GM12878 (cell line): ENCODE data around the gene ELL. TPM values are rescaled to one million over a fixed set of nuclear protein-coding genes. Genes with fewer than 3 reads are reported as not detected.

Source experiments
- ATF7 ChIP-seq: fragments of 450-650 bp; IDR thresholded peaks from 2 replicates; pipeline ENCODE4 v1.6.1; 2016; ENCODE audit warnings: low read depth, mild to moderate bottlenecking
- CBX3 ChIP-seq: fragments of 200-600 bp; sonication (generic); IDR thresholded peaks from 2 replicates; pipeline ENCODE4 v1.6.1; 2016; ENCODE audit warnings: low read depth, borderline replicate concordance
- FOXK2 ChIP-seq: fragments of 450-650 bp; IDR thresholded peaks from 2 replicates; pipeline ENCODE4 v1.6.1; 2017; ENCODE audit warnings: mild to moderate bottlenecking, moderate library complexity
- GABPA ChIP-seq: IDR thresholded peaks from 2 replicates; pipeline ENCODE4 v1.6.1; 2014; ENCODE audit warnings: antibody characterized with exemption, low read depth, mild to moderate bottlenecking, inconsistent platforms
- IKZF1 ChIP-seq: fragments of 450-650 bp; conservative IDR thresholded peaks from 2 replicates; pipeline ENCODE4 v1.6.1; 2017; ENCODE audit warnings: antibody characterized with exemption, mild to moderate bottlenecking
- KLF5 ChIP-seq: fragments of 450-650 bp; IDR thresholded peaks from 2 replicates; pipeline ENCODE4 v1.6.1; 2014; ENCODE audit warnings: mild to moderate bottlenecking; ENCODE audit not compliant: partially characterized antibody
- MXI1 ChIP-seq: fragments of 150-350 bp; IDR thresholded peaks from 2 replicates; pipeline ENCODE4 v1.6.1; 2011; ENCODE audit warnings: low read depth, mild to moderate bottlenecking, inconsistent platforms, low read length, improper control_type of control experiment
- RBBP5 ChIP-seq: fragments of 200-600 bp; sonication (generic); conservative IDR thresholded peaks from 2 replicates; pipeline ENCODE4 v1.6.1; 2016
- SMARCA5 ChIP-seq: fragments of 450-650 bp; IDR thresholded peaks from 2 replicates; pipeline ENCODE4 v1.6.1; 2017; ENCODE audit warnings: mild to moderate bottlenecking
- SRF ChIP-seq, 2 experiments: IDR thresholded peaks; 2 replicates each; pipeline ENCODE4 v1.6.1; 2011; ENCODE audit warnings: low read depth in 2 of 2, low read length in 2 of 2, mild to moderate bottlenecking in 1 of 2, moderate library complexity in 1 of 2
- TAF1 ChIP-seq: IDR thresholded peaks from 2 replicates; pipeline ENCODE4 v1.6.1; 2011; ENCODE audit warnings: mild to moderate bottlenecking, low read depth, low read length, borderline replicate concordance
- polyA plus RNA-seq, 11 experiments: library from polyadenylated mRNA; depleted of rRNA in 4 of 11; unstranded in 6 of 11; stranded (reverse) in 5 of 11; fragments of >200 nt; fragmentation: Nextera tagmentation in 4 of 11; fragmentation: Illumina TruSeq in 1 of 11; extraction: Ambion mirVana in 4 of 11; extraction: Trizol in 1 of 11; gene quantifications; 1 replicate in 1 of 11; 2 replicates in 10 of 11; pipeline versions ENCODE4 v1.2.1 to v1.2.3, GENCODE V29; 2011 to 2016; ENCODE audit warnings: inconsistent platforms in 2 of 11, missing spikeins in 2 of 11, low read depth in 1 of 11
- total RNA-seq, 4 experiments: library from RNA; depleted of rRNA in 3 of 4; stranded (reverse); fragments of >200 nt in 3 of 4; fragmentation: Illumina TruSeq in 1 of 4; extraction: Trizol in 1 of 4; gene quantifications; 2 replicates each; pipeline versions ENCODE4 v1.2.1 to v1.2.3, GENCODE V29; 2013 to 2021
- TF ChIP-seq, protein P1 (sequence below): fragments of 450-650 bp; IDR thresholded peaks from 2 replicates; pipeline ENCODE4 v1.6.1; 2017; ENCODE audit warnings: borderline replicate concordance
- TF ChIP-seq, protein P2 (sequence below): IDR thresholded peaks from 2 replicates; pipeline ENCODE4 v1.6.1; 2012; ENCODE audit warnings: improper control_type of control experiment, low read depth, low read length; ENCODE audit not compliant: insufficient replicate concordance
- TF ChIP-seq, protein P3 (sequence below): IDR thresholded peaks from 2 replicates; pipeline ENCODE4 v1.6.1; 2011; ENCODE audit warnings: borderline replicate concordance, low read depth, mild to moderate bottlenecking, moderate library complexity, mixed read lengths, low read length; ENCODE audit not compliant: insufficient read depth; ENCODE audit errors: extremely low read length
- TF ChIP-seq, protein P4 (sequence below): fragments of 450-650 bp; formaldehyde crosslinking; IDR thresholded peaks from 2 replicates; pipeline ENCODE4 v1.4.0; 2020; ENCODE audit warnings: mild to moderate bottlenecking, moderate library complexity
- TF ChIP-seq, protein P5 (sequence below): fragments of 450-650 bp; IDR thresholded peaks from 2 replicates; pipeline ENCODE4 v1.6.1; 2017; ENCODE audit warnings: mild to moderate bottlenecking

ELL gene
- total and polyA plus RNA-seq, 10 of the 15 experiments (the other 5 are each of a cell fraction or from before 2014, with no cell fraction given) = 0.91 to 25.0 (median 9.1) TPM

DNA sequence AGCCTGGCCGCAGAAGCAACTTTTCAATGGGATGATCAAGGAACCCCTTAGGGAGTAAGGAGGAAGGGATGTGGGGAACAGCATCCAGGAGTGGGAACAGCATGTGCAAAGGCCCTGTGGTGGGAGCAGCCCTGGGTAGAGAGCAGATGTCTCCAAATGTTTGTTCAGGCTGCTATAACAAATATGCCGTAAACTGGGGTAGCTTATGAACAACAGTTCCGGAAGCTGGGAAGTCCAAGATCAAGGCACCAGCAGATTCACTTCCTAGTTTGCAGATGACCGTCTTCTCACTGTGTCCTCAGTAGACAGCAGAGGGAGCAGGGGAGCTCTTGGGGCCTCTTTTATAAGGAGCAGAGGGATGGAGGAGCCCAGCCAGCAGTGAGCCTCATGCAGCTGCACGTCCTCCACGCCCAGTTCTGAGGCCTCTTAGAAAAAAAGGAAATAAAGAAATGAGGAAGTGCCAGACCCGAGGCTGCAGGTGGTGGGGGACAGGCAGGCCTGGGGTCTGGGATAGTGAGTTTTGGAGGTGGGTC lies 120.2 kb downstream of the ELL start (continued):
- TF ChIP-seq, protein P1, sequence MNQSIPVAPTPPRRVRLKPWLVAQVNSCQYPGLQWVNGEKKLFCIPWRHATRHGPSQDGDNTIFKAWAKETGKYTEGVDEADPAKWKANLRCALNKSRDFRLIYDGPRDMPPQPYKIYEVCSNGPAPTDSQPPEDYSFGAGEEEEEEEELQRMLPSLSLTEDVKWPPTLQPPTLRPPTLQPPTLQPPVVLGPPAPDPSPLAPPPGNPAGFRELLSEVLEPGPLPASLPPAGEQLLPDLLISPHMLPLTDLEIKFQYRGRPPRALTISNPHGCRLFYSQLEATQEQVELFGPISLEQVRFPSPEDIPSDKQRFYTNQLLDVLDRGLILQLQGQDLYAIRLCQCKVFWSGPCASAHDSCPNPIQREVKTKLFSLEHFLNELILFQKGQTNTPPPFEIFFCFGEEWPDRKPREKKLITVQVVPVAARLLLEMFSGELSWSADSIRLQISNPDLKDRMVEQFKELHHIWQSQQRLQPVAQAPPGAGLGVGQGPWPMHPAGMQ = no peak
- TF ChIP-seq TAF1 (peak; percentile 48; the same call in 1 of the 2 replicates), ATF7 (0 out of 2 replicates have a peak, but pooled peaks have one; percentile 12), CBX3 (no peak), RBBP5 (no peak), KLF5 (no peak), SMARCA5 (peak; percentile 85), FOXK2 (no peak), SRF (IDR thresholded peaks at IDR 0.05; ENCODE audit: low read depth in 2 of 2, low read length in 2 of 2) (0 out of 4 replicates have a peak, but pooled peaks of 1 of the 2 experiments have one; percentile 41), IKZF1 (peak; percentile 75), MXI1 (no peak), GABPA (0 out of 2 replicates have a peak, but pooled peaks have one; percentile 17)
- TF ChIP-seq, protein P2, sequence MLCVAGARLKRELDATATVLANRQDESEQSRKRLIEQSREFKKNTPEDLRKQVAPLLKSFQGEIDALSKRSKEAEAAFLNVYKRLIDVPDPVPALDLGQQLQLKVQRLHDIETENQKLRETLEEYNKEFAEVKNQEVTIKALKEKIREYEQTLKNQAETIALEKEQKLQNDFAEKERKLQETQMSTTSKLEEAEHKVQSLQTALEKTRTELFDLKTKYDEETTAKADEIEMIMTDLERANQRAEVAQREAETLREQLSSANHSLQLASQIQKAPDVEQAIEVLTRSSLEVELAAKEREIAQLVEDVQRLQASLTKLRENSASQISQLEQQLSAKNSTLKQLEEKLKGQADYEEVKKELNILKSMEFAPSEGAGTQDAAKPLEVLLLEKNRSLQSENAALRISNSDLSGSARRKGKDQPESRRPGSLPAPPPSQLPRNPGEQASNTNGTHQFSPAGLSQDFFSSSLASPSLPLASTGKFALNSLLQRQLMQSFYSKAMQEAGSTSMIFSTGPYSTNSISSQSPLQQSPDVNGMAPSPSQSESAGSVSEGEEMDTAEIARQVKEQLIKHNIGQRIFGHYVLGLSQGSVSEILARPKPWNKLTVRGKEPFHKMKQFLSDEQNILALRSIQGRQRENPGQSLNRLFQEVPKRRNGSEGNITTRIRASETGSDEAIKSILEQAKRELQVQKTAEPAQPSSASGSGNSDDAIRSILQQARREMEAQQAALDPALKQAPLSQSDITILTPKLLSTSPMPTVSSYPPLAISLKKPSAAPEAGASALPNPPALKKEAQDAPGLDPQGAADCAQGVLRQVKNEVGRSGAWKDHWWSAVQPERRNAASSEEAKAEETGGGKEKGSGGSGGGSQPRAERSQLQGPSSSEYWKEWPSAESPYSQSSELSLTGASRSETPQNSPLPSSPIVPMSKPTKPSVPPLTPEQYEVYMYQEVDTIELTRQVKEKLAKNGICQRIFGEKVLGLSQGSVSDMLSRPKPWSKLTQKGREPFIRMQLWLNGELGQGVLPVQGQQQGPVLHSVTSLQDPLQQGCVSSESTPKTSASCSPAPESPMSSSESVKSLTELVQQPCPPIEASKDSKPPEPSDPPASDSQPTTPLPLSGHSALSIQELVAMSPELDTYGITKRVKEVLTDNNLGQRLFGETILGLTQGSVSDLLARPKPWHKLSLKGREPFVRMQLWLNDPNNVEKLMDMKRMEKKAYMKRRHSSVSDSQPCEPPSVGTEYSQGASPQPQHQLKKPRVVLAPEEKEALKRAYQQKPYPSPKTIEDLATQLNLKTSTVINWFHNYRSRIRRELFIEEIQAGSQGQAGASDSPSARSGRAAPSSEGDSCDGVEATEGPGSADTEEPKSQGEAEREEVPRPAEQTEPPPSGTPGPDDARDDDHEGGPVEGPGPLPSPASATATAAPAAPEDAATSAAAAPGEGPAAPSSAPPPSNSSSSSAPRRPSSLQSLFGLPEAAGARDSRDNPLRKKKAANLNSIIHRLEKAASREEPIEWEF = no peak
- TF ChIP-seq, protein P3, sequence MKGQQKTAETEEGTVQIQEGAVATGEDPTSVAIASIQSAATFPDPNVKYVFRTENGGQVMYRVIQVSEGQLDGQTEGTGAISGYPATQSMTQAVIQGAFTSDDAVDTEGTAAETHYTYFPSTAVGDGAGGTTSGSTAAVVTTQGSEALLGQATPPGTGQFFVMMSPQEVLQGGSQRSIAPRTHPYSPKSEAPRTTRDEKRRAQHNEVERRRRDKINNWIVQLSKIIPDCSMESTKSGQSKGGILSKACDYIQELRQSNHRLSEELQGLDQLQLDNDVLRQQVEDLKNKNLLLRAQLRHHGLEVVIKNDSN = no peak
- TF ChIP-seq, protein P4, sequence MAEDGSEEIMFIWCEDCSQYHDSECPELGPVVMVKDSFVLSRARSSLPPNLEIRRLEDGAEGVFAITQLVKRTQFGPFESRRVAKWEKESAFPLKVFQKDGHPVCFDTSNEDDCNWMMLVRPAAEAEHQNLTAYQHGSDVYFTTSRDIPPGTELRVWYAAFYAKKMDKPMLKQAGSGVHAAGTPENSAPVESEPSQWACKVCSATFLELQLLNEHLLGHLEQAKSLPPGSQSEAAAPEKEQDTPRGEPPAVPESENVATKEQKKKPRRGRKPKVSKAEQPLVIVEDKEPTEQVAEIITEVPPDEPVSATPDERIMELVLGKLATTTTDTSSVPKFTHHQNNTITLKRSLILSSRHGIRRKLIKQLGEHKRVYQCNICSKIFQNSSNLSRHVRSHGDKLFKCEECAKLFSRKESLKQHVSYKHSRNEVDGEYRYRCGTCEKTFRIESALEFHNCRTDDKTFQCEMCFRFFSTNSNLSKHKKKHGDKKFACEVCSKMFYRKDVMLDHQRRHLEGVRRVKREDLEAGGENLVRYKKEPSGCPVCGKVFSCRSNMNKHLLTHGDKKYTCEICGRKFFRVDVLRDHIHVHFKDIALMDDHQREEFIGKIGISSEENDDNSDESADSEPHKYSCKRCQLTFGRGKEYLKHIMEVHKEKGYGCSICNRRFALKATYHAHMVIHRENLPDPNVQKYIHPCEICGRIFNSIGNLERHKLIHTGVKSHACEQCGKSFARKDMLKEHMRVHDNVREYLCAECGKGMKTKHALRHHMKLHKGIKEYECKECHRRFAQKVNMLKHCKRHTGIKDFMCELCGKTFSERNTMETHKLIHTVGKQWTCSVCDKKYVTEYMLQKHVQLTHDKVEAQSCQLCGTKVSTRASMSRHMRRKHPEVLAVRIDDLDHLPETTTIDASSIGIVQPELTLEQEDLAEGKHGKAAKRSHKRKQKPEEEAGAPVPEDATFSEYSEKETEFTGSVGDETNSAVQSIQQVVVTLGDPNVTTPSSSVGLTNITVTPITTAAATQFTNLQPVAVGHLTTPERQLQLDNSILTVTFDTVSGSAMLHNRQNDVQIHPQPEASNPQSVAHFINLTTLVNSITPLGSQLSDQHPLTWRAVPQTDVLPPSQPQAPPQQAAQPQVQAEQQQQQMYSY (CRISPR knock-in tag) = no peak
- TF ChIP-seq, protein P5, sequence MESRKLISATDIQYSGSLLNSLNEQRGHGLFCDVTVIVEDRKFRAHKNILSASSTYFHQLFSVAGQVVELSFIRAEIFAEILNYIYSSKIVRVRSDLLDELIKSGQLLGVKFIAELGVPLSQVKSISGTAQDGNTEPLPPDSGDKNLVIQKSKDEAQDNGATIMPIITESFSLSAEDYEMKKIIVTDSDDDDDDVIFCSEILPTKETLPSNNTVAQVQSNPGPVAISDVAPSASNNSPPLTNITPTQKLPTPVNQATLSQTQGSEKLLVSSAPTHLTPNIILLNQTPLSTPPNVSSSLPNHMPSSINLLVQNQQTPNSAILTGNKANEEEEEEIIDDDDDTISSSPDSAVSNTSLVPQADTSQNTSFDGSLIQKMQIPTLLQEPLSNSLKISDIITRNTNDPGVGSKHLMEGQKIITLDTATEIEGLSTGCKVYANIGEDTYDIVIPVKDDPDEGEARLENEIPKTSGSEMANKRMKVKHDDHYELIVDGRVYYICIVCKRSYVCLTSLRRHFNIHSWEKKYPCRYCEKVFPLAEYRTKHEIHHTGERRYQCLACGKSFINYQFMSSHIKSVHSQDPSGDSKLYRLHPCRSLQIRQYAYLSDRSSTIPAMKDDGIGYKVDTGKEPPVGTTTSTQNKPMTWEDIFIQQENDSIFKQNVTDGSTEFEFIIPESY = no peak
